K562 (cell line): ENCODE data around the gene CACYBP. TPM values are rescaled to one million over a fixed set of nuclear protein-coding genes. Genes with fewer than 3 reads are reported as not detected.

Experiments used
- ATAC-seq: fragments of 200-7000 bp; cut with Tn5 transposase; 3 replicates; pipeline ENCODE4 v1.9.1; 2020; ENCODE audit warnings: moderate library complexity
- BruUV-seq: library from RNA; stranded (reverse); fragments of 400-500 nt; replicated peaks from 2 replicates; lab custom pipeline; 2021; lab: Mats Ljungman, UMichigan
- CTCF ChIA-PET: fragments of 300-600 bp; formaldehyde crosslinking; extraction: SDS; loops from one replicate; lab custom pipeline; 2021; ENCODE audit warnings: low intra/inter-chr PET ratio; lab: Yijun Ruan, JAX
- POLR2A ChIA-PET: fragments of 300-600, 350-650 bp; sonication (Branson Sonifier 250); formaldehyde crosslinking; extraction: SDS; loops from one replicate; lab custom pipeline; 2021; ENCODE audit warnings: antibody characterized with exemption, inconsistent platforms; lab: Yijun Ruan, JAX
- DNase-seq, 4 experiments: peaks; one replicate each; pipeline versions ENCODE4 v3.0.0 to v3.0.0-alpha.2; 2011 to 2018; ENCODE audit warnings: low spot score in 3 of 4, mixed read lengths in 3 of 4; ENCODE audit errors: extremely low read depth in 1 of 4
- FAIRE-seq: peaks from 2 replicates; lab custom pipeline; 2011; peaks lifted over from hg19 to GRCh38; lab: Jason Lieb, UNC
- H2AFZ ChIP-seq: 2 replicates; pipeline ENCODE4 v1.6.0; 2011; ENCODE audit warnings: low read depth, low read length, control low read depth, inconsistent platforms
- H3K27ac ChIP-seq: fragments of 200-600 bp; 3 replicates; pipeline ENCODE4 v1.8.0; 2011; ENCODE audit warnings: low read depth, mild to moderate bottlenecking, control low read depth, inconsistent platforms, low read length, moderate library complexity, mixed read lengths; ENCODE audit errors: extremely low read depth
- H3K27me3 ChIP-seq, 2 experiments: fragments of 300-600 bp in 1 of 2; 2 replicates in 1 of 2; 3 replicates in 1 of 2; pipeline versions ENCODE4 v1.6.0 to v1.8.0; 2011; ENCODE audit warnings: inconsistent platforms in 2 of 2, low read length in 2 of 2, mild to moderate bottlenecking in 1 of 2, mixed read lengths in 1 of 2, moderate library complexity in 1 of 2; ENCODE audit not compliant: control insufficient read depth in 2 of 2, insufficient read depth in 2 of 2
- H3K36me3 ChIP-seq: fragments of 300-600 bp; 3 replicates; pipeline ENCODE4 v1.8.0; 2011; ENCODE audit warnings: mild to moderate bottlenecking, low read length, inconsistent platforms; ENCODE audit not compliant: control insufficient read depth, insufficient read depth
- H3K4me1 ChIP-seq, 2 experiments: fragments of 200-600 bp in 1 of 2; replicated peaks in 1 of 2; 2 replicates in 1 of 2; 3 replicates in 1 of 2; pipeline versions ENCODE4 v1.5.1 to v1.8.0; 2011; ENCODE audit warnings: inconsistent platforms in 2 of 2, low read length in 2 of 2, mild to moderate bottlenecking in 1 of 2, mixed read lengths in 1 of 2, moderate library complexity in 1 of 2; ENCODE audit not compliant: control insufficient read depth in 2 of 2, insufficient read depth in 2 of 2
- H3K4me2 ChIP-seq: 2 replicates; pipeline ENCODE4 v1.6.1; 2011; ENCODE audit warnings: low read length, control low read depth, inconsistent platforms, mixed read lengths; ENCODE audit not compliant: insufficient read depth
- H3K4me3 ChIP-seq: fragments of 200-600 bp; sonication (generic), shearing (Covaris generic); 2 replicates; pipeline ENCODE4 v1.5.1; 2016; ENCODE audit warnings: control low read depth, inconsistent platforms
- H3K79me2 ChIP-seq: fragments of 200-600 bp; 3 replicates; pipeline ENCODE4 v1.8.0; 2011; ENCODE audit warnings: low read length, inconsistent platforms; ENCODE audit not compliant: control insufficient read depth, insufficient read depth
- H3K9ac ChIP-seq, 2 experiments: 2 replicates each; pipeline versions ENCODE4 v1.6.0 to v1.6.1; 2011; ENCODE audit warnings: low read depth in 2 of 2, low read length in 2 of 2, control low read depth in 1 of 2, inconsistent platforms in 1 of 2, mild to moderate bottlenecking in 1 of 2, mixed read lengths in 1 of 2; ENCODE audit not compliant: insufficient read depth in 1 of 2
- H3K9me1 ChIP-seq: one replicate; pipeline ENCODE4 v1.6.0; 2011; ENCODE audit warnings: inconsistent platforms, mild to moderate bottlenecking, low read length, moderate library complexity; ENCODE audit not compliant: control insufficient read depth, insufficient read depth
- H3K9me3 ChIP-seq: replicated peaks from 2 replicates; pipeline ENCODE4 v1.5.1; 2011; ENCODE audit warnings: low read depth, low read length, inconsistent platforms; ENCODE audit not compliant: control insufficient read depth, insufficient read depth
- H4K20me1 ChIP-seq: replicated peaks from 2 replicates; pipeline ENCODE4 v1.6.1; 2011; ENCODE audit warnings: low read length, inconsistent platforms, mixed read lengths; ENCODE audit not compliant: control insufficient read depth, insufficient read depth
- ARID1B ChIP-seq: fragments of 450-650 bp; IDR thresholded peaks from 2 replicates; pipeline ENCODE4 v1.6.1; 2016; ENCODE audit warnings: antibody characterized with exemption, mild to moderate bottlenecking, inconsistent platforms
- CREB1 ChIP-seq, 2 experiments: sonication (generic) in 1 of 2; formaldehyde crosslinking in 1 of 2; IDR thresholded peaks; 2 replicates each; pipeline versions ENCODE4 v1.6.1 to v1.8.0; 2012 to 2022; ENCODE audit warnings: inconsistent platforms in 1 of 2, mild to moderate bottlenecking in 1 of 2, missing genetic modification reagents in 1 of 2, moderate library complexity in 1 of 2
- GTF2F1 ChIP-seq: IDR thresholded peaks from 2 replicates; pipeline ENCODE4 v1.6.1; 2011; ENCODE audit warnings: low read depth, low read length, improper control_type of control experiment
- MLLT1 ChIP-seq, 2 experiments: fragments of 450-650 bp; IDR thresholded peaks; 2 replicates each; pipeline ENCODE4 v1.6.1; 2016
- NR3C1 ChIP-seq: sonication (generic); formaldehyde crosslinking; IDR thresholded peaks from 2 replicates; pipeline ENCODE4 v1.8.1; 2022; ENCODE audit warnings: missing genetic modification reagents
- RBFOX2 ChIP-seq: fragments of 200-400 bp; formaldehyde crosslinking; IDR thresholded peaks from 2 replicates; pipeline ENCODE4 v1.6.1; 2017; ENCODE audit warnings: low read depth, mild to moderate bottlenecking, low read length, moderate library complexity
- U2AF2 ChIP-seq: fragments of 200-400 bp; formaldehyde crosslinking; optimal IDR thresholded peaks from 2 replicates; pipeline ENCODE3; 2017; ENCODE audit warnings: low read depth, mild to moderate bottlenecking, low read length
- ZBTB43 ChIP-seq: sonication (generic); formaldehyde crosslinking; IDR thresholded peaks from 2 replicates; pipeline ENCODE4 v1.8.0; 2023; ENCODE audit warnings: mild to moderate bottlenecking, missing genetic modification reagents
- ZKSCAN1 ChIP-seq: fragments of 150-350 bp; IDR thresholded peaks from 2 replicates; pipeline ENCODE4 v1.6.1; 2016; ENCODE audit warnings: low read depth, low read length
- ZNF280A ChIP-seq: fragments of 450-650 bp; IDR thresholded peaks from 2 replicates; pipeline ENCODE4 v1.6.1; 2018; ENCODE audit warnings: mild to moderate bottlenecking, low read depth; ENCODE audit not compliant: partially characterized antibody
- ZNF384 ChIP-seq: IDR thresholded peaks from 2 replicates; pipeline ENCODE4 v1.6.1; 2012; ENCODE audit warnings: low read depth, low read length, improper control_type of control experiment
- ZNF431 ChIP-seq: sonication (generic); formaldehyde crosslinking; IDR thresholded peaks from 2 replicates; pipeline ENCODE4 v1.8.0; 2022; ENCODE audit warnings: mild to moderate bottlenecking, missing genetic modification reagents
- ZNF609 ChIP-seq: sonication (generic); formaldehyde crosslinking; IDR thresholded peaks from 2 replicates; pipeline ENCODE4 v1.8.1; 2023; ENCODE audit warnings: missing genetic modification reagents, mild to moderate bottlenecking, borderline replicate concordance
- WGBS: fragments of 100-300 bp; shearing (Covaris generic); methylation state at CpG from one replicate; pipeline ENCODE4 v1.1.6; 2016; ENCODE audit warnings: low coverage, mixed read lengths; ENCODE audit not compliant: insufficient coverage; ENCODE audit errors: missing lambda C conversion rate; 5-methylcytosine and 5-hydroxymethylcytosine counted together
- in situ Hi-C: fragments of 300-500 bp; cut with MboI; formaldehyde crosslinking; loops from 4 replicates; pipeline ENCODE4 v1.15.0; 2018; ENCODE audit warnings: inconsistent platforms, mixed read lengths
- intact Hi-C: fragments of 100-400 bp; cut with micrococcal nuclease; formaldehyde crosslinking; loops from 2 replicates; pipeline ENCODE4 v1.14.2; 2022
- polyA plus RNA-seq, 8 experiments: library from polyadenylated mRNA; depleted of rRNA in 4 of 8; stranded (reverse) in 5 of 8; unstranded in 3 of 8; fragments of >200 nt; fragmentation: Nextera tagmentation in 2 of 8; fragmentation: Illumina TruSeq in 1 of 8; extraction: Ambion mirVana in 2 of 8; extraction: Trizol in 1 of 8; gene quantifications; 2 replicates each; pipeline versions ENCODE4 v1.2.1 to v1.2.3, GENCODE V29; 2011 to 2014; ENCODE audit warnings: inconsistent platforms in 1 of 8, missing spikeins in 1 of 8
- total RNA-seq, 7 experiments: library from RNA; depleted of rRNA in 6 of 7; stranded (reverse); fragments of >200 nt in 6 of 7; fragmentation: Illumina TruSeq in 2 of 7; extraction: Trizol in 2 of 7; gene quantifications; 2 replicates each; pipeline versions ENCODE4 v1.2.1 to v1.2.3, GENCODE V29; 2011 to 2021; ENCODE audit warnings: low replicate concordance in 1 of 7

CACYBP gene
- total and polyA plus RNA-seq, 9 of the 15 experiments (the other 6 are each of a cell fraction or from before 2014, with no cell fraction given): 147 to 1,576 (median 488) TPM

GRCh38 chr1:175040324-175040879 lies 40.7 kb downstream of the CACYBP start:
- BruUV-seq: no TSS peak
- DNase-seq (no peak), ATAC-seq (no peak), FAIRE-seq (no peak)
- WGBS: 0% methylated on average over 4 of the region's 4 CpGs
- in situ Hi-C loops (loop anchor here (5.0 kb wide), 1 partner anchor 87 kb away; no protein-coding TSS in a partner anchor), intact Hi-C loops (no loop called here)
- Histone ChIP-seq H3K9ac (no peak overlapping the region), H3K4me3 (no peak overlapping the region), H3K27ac (no peak overlapping the region), H2AFZ (no peak overlapping the region), H3K9me3 (no peaks in the 10 kb centered on the region), H3K4me1 (peaks cover 0 to 9% of the 10 kb centered on the region in 2 experiments; a peak in 1 of 5 replicates), H3K4me2 (no peak overlapping the region), H4K20me1 (no peaks in the 10 kb centered on the region; the same call in 1 of the 2 replicates), H3K27me3 (peaks cover 55 to 63% of the 10 kb centered on the region in 2 experiments), H3K9me1 (no peaks in the 10 kb centered on the region), H3K36me3 (no peaks in the 10 kb centered on the region), H3K79me2 (no peaks in the 10 kb centered on the region)
- ChIA-PET POLR2A (interaction anchor here (0.6 to 2.1 kb wide), 4 partner anchors 13 to 239 kb away, joined by 3 to 5 read pairs (median 4); partner anchors contain the start of gene MRPS14), CTCF (no interaction called here)
- TF ChIP-seq GTF2F1 (no peak), ZBTB43 (CRISPR knock-in tag) (no peak), ZNF384 (no peak), RBFOX2 (no peak), MLLT1 (IDR thresholded peaks at IDR 0.05) (no peak), ZNF431 (CRISPR knock-in tag) (no peak), ZKSCAN1 (no peak), NR3C1 (no peak), ARID1B (no peak), U2AF2 (no peak), CREB1 (IDR thresholded peaks at IDR 0.05) (no peak), CREB1 (CRISPR knock-in tag; IDR thresholded peaks at IDR 0.05) (no peak), ZNF609 (CRISPR knock-in tag) (no peak), ZNF280A (no peak)
